GM19025 (cell line): ENCODE data around the gene ARMC2.

Source experiments
- ATAC-seq: cut with Tn5 transposase; IDR thresholded peaks from one replicate; pipeline ENCODE4 v1.9.1; 2021; ENCODE audit warnings: mild to moderate bottlenecking, low read depth, moderate library complexity; ENCODE audit not compliant: unreplicated experiment

ARMC2 gene

GRCh38 chr6:108982154-108983113, 134.2 kb downstream of the ARMC2 start:
- ATAC-seq = no peak

- ATAC-seq = no peak
These were observed 134.9 kb downstream of the ARMC2 start for GRCh38 chr6:108983151-108983550.

- no peak for ATAC-seq
These were observed 137.1 kb downstream of the ARMC2 start for GRCh38 chr6:108985301-108985700.

GRCh38 chr6:108987156-108987555, 138.9 kb downstream of the ARMC2 start:
- ATAC-seq = no peak

GRCh38 chr6:108988296-108988695, 140.1 kb downstream of the ARMC2 start:
- ATAC-seq = no peak

- no peak for ATAC-seq
These were observed 140.5 kb downstream of the ARMC2 start for GRCh38 chr6:108988765-108989164.

- ATAC-seq = no peak
These were observed 141.5 kb downstream of the ARMC2 start for GRCh38 chr6:108989700-108990099.

- ATAC-seq = no peak
These were observed 145.7 kb downstream of the ARMC2 start for GRCh38 chr6:108993876-108994275.

GRCh38 chr6:108995296-108995695, 147.1 kb downstream of the ARMC2 start:
- ATAC-seq = no peak

- no peak for ATAC-seq
These were observed 148.0 kb downstream of the ARMC2 start for GRCh38 chr6:108996208-108996607.

- no peak for ATAC-seq
These were observed 150.3 kb downstream of the ARMC2 start for GRCh38 chr6:108998485-108998884.

GRCh38 chr6:108999428-108999827, 151.2 kb downstream of the ARMC2 start:
- ATAC-seq = no peak

GRCh38 chr6:109000289-109000688, 152.1 kb downstream of the ARMC2 start:
- ATAC-seq = no peak

- no peak for ATAC-seq
These were observed 153.2 kb downstream of the ARMC2 start for GRCh38 chr6:109001291-109001894.

- no peak for ATAC-seq
These were observed 154.0 kb downstream of the ARMC2 start for GRCh38 chr6:109002051-109002697.

GRCh38 chr6:109002882-109003281, 154.7 kb downstream of the ARMC2 start:
- no peak for ATAC-seq

GRCh38 chr6:109006818-109007217, 158.6 kb downstream of the ARMC2 start:
- no peak for ATAC-seq

GRCh38 chr6:109007521-109007920, 159.3 kb downstream of the ARMC2 start:
- ATAC-seq = no peak

- no peak for ATAC-seq
These were observed 159.8 kb downstream of the ARMC2 start for GRCh38 chr6:109008054-109008453.

GRCh38 chr6:109008537-109009235, 160.5 kb downstream of the ARMC2 start:
- ATAC-seq = peak; percentile 2
